ENCODE measurements around the gene ADORA2B. TPM values are rescaled to one million over a fixed set of nuclear protein-coding genes. Genes with fewer than 3 reads are reported as not detected.
"Not testable (repeated sequence)": the region's sequence is repeated elsewhere in the genome, so short reads cannot be mapped to it uniquely, and the experiment has no call there.

The ADORA2B gene
- total RNA-seq (2022) (21.7 and 26.0 TPM in 2 replicates), Bru-seq, nascent RNA (percentile 77 among the genes with signal in this experiment), BruChase-seq, experiment 1, labeled RNA remaining after a 6-hour chase (percentile 71 among the genes with signal in this experiment), BruChase-seq, experiment 2, labeled RNA remaining after a 2-hour chase (percentile 72 among the genes with signal in this experiment)
- long read RNA-seq, transcript ADORA2B-201 (2 exons, 1,735 nt): major isoform, 45 of 53 reads
- long read RNA-seq, transcript ADORA2B-202 (1 exons, 1,875 nt): minor isoform, 5 of 53 reads
- long read RNA-seq, partial matches to known transcripts: 0 of 53 reads
- long read RNA-seq, other reads (novel, unspliced or antisense): 3 of 53 reads

GRCh38 chr17:15944759-15945526, at the start of gene ADORA2B:
ADORA2B (plus strand) TSS chr17:15945130; CDS start chr17:15945249, 119 bp downstream.
- Mint-ChIP-seq H3K36me3 (ENCODE audit: insufficient read depth, unreplicated experiment) (peaks cover 6% of the 10 kb centered on the region), H3K27me3 (ENCODE audit: insufficient read depth, unreplicated experiment) (no peaks in the 10 kb centered on the region), H3K4me1 (ENCODE audit: insufficient read depth, unreplicated experiment) (peaks cover 31% of the 10 kb centered on the region), H3K9me3 (ENCODE audit: unreplicated experiment) (no peaks in the 10 kb centered on the region), H3K27ac (ENCODE audit: low read depth, unreplicated experiment) (peak within 1 kb of the TSS; percentile 96), H3K4me3 (ENCODE audit: unreplicated experiment) (peak within 1 kb of the TSS; percentile 69)
- no TSS peak for BruUV-seq (replicated peaks)
- intact Hi-C loops (cut with micrococcal nuclease): loop anchor here (5.0 kb wide), 1 partner anchor 98 kb away; no protein-coding TSS in a partner anchor
- CTCF ChIA-PET: interaction anchor here (0.6 to 4.3 kb wide), 16 partner anchors 11 to 333 kb away, joined by 3 to 40 read pairs (median 4); partner anchors contain the start of genes TTC19 and ZSWIM7
- TF ChIP-seq, protein P1, sequence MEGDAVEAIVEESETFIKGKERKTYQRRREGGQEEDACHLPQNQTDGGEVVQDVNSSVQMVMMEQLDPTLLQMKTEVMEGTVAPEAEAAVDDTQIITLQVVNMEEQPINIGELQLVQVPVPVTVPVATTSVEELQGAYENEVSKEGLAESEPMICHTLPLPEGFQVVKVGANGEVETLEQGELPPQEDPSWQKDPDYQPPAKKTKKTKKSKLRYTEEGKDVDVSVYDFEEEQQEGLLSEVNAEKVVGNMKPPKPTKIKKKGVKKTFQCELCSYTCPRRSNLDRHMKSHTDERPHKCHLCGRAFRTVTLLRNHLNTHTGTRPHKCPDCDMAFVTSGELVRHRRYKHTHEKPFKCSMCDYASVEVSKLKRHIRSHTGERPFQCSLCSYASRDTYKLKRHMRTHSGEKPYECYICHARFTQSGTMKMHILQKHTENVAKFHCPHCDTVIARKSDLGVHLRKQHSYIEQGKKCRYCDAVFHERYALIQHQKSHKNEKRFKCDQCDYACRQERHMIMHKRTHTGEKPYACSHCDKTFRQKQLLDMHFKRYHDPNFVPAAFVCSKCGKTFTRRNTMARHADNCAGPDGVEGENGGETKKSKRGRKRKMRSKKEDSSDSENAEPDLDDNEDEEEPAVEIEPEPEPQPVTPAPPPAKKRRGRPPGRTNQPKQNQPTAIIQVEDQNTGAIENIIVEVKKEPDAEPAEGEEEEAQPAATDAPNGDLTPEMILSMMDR (IDR thresholded peaks at IDR 0.05; ENCODE audit: unreplicated experiment): peak; percentile 64
- POLR2A ChIA-PET: interaction anchor here (0.7 to 7.9 kb wide), 10 partner anchors 9 to 295 kb away, joined by 3 to 134 read pairs (median 5); partner anchors contain the start of genes TTC19 and ZSWIM7
- peak; percentile 72 for DNase-seq (ENCODE audit: unreplicated experiment)

DNA sequence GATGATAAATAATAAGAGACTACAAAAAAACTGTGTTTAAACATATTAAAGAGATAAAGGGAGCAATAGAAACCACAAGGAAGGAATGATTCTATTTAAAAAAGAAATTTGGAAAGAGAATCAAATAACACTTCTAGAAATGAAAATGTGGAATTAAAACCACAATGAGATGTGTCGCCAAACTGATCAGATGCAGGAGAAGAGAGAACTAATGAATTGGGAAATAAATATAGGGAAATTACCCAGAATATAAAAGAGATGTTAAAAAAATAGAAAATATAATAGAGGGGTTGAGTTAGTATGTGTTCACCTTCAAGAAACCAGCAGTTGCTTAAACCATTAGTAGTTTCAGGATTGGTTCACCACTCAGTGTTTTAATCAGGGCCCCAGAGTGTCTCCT, 48.7 kb upstream of the ADORA2B start:
- Mint-ChIP-seq H3K4me3 (ENCODE audit: unreplicated experiment) (no peak overlapping the region), H3K36me3 (ENCODE audit: insufficient read depth, unreplicated experiment) (no peaks in the 10 kb centered on the region), H3K27ac (ENCODE audit: low read depth, unreplicated experiment) (no peak overlapping the region), H3K9me3 (ENCODE audit: unreplicated experiment) (peaks cover 12% of the 10 kb centered on the region), H3K4me1 (ENCODE audit: insufficient read depth, unreplicated experiment) (no peaks in the 10 kb centered on the region), H3K27me3 (ENCODE audit: insufficient read depth, unreplicated experiment) (no peaks in the 10 kb centered on the region)
- POLR2A ChIA-PET: no interaction called here
- intact Hi-C loops (cut with micrococcal nuclease): no loop called here
- DNase-seq (ENCODE audit: unreplicated experiment): no peak
- CTCF ChIA-PET: interaction anchor here (0.9 kb wide), 1 partner anchor 22 kb away, joined by 3 read pairs; no protein-coding TSS in a partner anchor
- TF ChIP-seq, protein P1 (IDR thresholded peaks at IDR 0.05; ENCODE audit: unreplicated experiment): no peak
- no TSS peak for BruUV-seq (replicated peaks)

DNA sequence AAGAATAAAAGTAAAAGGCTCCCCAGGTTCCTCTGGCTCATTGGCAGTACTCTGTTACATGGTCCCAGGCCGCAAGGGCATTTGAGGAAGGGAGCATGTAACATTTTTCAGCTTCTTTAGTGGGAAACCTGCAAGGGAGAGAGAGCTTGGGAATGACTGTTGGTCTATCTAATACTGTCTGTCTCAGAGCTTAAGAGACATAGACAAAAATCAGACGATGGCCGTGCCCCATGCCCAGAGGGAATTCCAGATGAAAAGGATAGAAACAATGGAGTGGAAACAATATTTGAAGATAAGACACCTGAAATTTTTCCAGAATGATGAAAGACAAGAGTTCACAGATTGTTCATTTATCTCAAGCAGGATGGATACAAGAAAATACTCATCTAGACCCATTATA, 48.1 kb upstream of the ADORA2B start:
- CTCF ChIA-PET: no interaction called here
- POLR2A ChIA-PET: no interaction called here
- intact Hi-C loops (cut with micrococcal nuclease): no loop called here
- H3K9me3 Mint-ChIP-seq (ENCODE audit: unreplicated experiment): peaks cover 12% of the 10 kb centered on the region
- DNase-seq (ENCODE audit: unreplicated experiment): no peak
- H3K27ac Mint-ChIP-seq (ENCODE audit: low read depth, unreplicated experiment): no peak overlapping the region
- no peaks in the 10 kb centered on the region for H3K36me3 Mint-ChIP-seq (ENCODE audit: insufficient read depth, unreplicated experiment)
- no peak overlapping the region for H3K4me3 Mint-ChIP-seq (ENCODE audit: unreplicated experiment)
- no TSS peak for BruUV-seq (replicated peaks)
- TF ChIP-seq, protein P1 (IDR thresholded peaks at IDR 0.05; ENCODE audit: unreplicated experiment): no peak
- no peaks in the 10 kb centered on the region for H3K4me1 Mint-ChIP-seq (ENCODE audit: insufficient read depth, unreplicated experiment)
- no peaks in the 10 kb centered on the region for H3K27me3 Mint-ChIP-seq (ENCODE audit: insufficient read depth, unreplicated experiment)

DNA sequence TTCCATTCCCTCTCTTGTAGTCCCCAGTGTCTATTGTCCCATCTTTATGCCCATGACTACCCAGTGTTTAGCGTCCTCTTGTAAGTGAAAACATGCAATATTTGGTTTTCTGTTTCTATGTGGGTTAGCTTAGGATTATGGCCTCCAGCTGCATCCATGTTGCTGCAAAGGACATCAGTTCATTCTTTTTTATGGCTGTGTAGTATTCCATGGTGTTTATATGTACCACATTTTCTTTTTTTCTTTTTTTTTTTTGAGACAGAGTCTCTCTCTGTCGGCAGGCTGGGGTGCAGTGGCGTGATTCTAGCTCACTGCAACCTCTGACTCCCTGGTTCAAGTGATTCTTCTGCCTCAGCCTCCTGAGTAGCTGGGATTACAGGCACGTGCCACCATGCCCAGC, 45.3 kb upstream of the ADORA2B start:
- POLR2A ChIA-PET; intact Hi-C loops (cut with micrococcal nuclease); CTCF ChIA-PET; H3K36me3 Mint-ChIP-seq (ENCODE audit: insufficient read depth, unreplicated experiment); H3K27ac Mint-ChIP-seq (ENCODE audit: low read depth, unreplicated experiment); H3K4me1 Mint-ChIP-seq (ENCODE audit: insufficient read depth, unreplicated experiment); H3K4me3 Mint-ChIP-seq (ENCODE audit: unreplicated experiment); BruUV-seq (replicated peaks); DNase-seq (ENCODE audit: unreplicated experiment); H3K27me3 Mint-ChIP-seq (ENCODE audit: insufficient read depth, unreplicated experiment): not testable (repeated sequence)
- peaks cover 12% of the 10 kb centered on the region for H3K9me3 Mint-ChIP-seq (ENCODE audit: unreplicated experiment)

All from MCF 10A (cell line).